Hematopoietic multipotent progenitor cell treated with erythropoietin and hydrocortisone succinate and interleukin-3 and kit ligand, for 17 days (in vitro differentiated cells): ENCODE data around the gene PDPR.
A peak's percentile ranks its signal among the peaks of the same experiment; 100 is the strongest.
"Not testable (repeated sequence)": the region's sequence is repeated elsewhere in the genome, so short reads cannot be mapped to it uniquely, and the experiment has no call there.

Experiments
- DNase-seq: peaks from one replicate; pipeline ENCODE4 v3.0.0-alpha.2; 2015; ENCODE audit warnings: low spot score

The PDPR gene

DNA sequence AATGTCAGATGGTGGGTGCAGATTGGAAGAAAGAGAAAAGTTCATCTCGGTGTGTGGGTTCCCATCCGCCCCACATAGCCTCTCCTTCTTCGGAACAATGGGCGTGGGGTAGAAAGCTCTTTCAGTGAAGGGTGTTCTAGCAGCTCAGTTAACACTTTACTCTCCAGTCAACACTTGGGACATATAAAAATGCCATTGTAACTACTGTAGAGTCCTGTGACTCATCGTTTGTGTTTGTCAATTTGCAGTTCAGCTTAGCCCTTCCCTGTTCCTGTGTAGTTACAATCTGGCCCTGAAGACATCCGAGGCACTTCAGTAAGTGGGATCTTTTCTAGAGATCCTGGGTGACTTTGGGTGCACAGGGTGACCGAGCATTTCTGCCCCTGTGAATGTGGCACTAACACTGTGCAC, 47.9 kb downstream of the PDPR start:
- DNase-seq: peak; percentile 8

DNA sequence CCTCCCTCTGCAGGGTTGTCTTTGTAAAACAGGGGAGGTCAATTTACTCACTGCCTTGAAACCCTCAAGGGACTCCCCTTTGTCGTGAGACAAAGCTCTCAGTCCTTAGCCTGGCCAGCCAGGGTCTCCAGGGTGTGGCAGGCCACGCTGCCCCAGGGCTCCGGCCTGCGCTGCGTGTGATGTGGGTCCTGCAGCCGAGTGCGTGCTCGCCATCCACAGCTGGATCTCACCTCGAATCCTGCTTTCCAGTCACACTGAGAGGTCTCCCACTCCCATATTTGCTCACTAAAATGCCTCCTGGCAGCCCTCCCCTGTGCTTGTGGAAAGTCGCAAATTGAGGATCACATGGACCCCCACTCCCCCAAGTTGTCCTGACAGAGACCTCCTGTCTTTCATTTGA, 49.5 kb downstream of the PDPR start:
- no peak for DNase-seq

- not testable (repeated sequence) for DNase-seq
These were observed 52.6 kb downstream of the PDPR start for GRCh38 chr16:70166688-70167087.

- not testable (repeated sequence) for DNase-seq
These were observed 59.2 kb downstream of the PDPR start, which contains the start of gene CLEC18C for GRCh38 chr16:70173212-70173837. Gene CLEC18C, plus strand, starts transcription at chr16:70173787. Its CDS starts 492 bp downstream, at chr16:70174279.

DNA sequence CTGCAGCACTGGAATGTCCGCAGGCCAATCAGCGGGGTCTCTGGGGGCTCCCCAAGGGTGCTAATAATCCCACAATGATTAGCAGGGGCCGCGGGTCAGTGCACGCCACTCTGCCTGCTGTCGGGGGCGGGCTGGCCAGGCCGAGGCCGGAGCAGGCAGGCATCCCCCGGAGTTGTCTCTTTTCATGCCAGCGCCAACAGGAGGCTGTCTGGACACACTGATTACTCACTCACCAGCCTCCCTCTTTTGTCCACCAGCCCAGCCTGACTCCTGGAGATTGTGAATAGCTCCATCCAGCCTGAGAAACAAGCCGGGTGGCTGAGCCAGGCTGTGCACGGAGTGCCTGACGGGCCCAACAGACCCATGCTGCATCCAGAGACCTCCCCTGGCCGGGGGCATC, 59.8 kb downstream of the PDPR start:
- DNase-seq: not testable (repeated sequence)

DNA sequence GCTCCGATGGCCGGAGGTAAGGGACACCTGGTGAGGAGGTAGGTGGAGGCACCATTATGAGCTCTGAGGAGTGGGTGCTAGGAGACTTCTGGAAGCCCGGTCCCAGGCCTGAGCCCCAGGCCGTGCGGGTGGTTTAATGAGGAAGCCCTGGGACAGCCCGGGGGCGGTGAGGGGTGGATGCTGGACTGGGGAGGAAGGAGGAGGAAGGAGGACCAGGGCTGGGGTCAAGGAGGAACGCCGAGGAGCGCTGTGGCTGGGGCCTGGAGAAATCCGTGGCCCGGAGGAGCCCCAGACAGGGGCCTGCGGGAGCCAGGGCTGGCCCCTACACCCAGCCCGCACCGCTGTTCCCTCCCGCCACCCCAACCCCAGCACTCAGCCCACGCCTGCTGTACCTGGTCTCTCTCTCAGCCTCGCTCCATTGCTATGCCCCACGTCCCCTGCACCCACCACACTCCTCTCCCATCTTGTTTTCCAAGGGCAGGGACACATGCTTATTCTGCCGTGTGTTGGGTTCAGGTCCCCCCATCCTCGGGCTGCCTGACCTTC, 60.3 kb downstream of the PDPR start:
- not testable (repeated sequence) for DNase-seq

- not testable (repeated sequence) for DNase-seq
These were observed 73.9 kb downstream of the PDPR start for GRCh38 chr16:70187858-70188607.

DNA sequence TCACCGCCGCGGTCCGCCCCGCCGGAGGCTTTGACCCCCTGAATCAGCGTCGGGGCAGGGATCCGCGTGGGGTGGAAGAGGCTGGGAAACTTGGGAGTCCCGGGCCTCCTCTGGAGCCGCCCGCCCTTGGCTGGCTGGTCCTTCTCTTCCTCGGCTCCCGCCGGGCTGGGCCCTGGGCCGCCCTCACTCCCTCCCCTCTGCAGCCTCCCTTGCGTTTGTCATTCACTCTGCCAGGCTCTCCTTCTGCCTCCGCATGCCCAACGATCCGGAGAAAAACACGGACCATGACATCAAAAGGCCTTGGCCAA, 74.4 kb downstream of the PDPR start:
- DNase-seq: not testable (repeated sequence)

DNA sequence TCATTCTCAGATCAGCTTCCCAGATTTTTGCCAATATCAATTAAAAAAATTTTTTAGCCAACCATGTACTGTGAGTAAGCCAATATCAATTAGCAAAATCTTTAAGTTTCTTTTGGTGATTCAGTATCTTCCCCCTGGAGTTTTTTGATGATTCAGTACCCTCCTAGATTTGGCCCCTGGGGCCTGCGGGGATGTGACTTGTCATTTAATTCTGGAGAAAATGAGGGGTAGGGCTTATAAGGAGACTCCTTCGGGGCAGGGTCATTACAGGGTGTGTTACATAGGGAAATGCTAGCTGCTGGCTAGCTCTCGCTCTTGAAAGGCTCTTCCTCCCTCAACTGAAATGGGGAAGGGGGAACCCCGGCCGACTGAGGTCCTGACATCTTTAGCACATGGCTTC, 76.4 kb downstream of the PDPR start:
- DNase-seq: not testable (repeated sequence)

DNA sequence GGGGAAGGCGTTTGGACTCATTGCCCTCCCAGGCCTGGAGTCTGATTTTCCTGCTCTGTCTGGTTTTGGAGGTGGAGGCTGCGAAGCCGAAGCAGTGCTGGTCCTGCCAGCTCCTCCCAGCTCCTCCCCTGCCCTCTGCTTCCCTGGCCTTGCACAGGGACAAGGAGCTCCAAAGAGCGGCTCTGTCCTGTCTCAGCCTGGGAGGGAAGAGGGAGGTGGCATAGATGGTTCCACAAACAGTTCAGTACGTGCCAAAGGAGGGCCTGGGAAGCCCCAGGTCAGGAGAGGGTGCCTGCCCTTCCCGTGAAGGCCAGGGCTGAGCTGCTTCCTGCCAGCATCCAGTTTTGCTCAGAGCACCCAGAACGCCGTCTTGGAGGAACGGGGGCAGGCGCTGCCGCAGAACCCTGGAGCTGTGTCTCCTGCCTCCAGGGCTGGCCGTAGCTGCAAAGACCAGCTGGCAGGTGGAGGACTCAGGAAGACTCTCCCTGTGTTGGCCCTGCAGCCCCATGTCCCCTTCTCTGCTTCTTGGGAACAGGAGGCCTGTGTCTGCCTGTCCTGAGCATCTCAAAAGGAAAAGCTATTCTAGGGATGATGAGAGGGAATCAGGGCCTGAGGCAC, 82.7 kb downstream of the PDPR start:
- not testable (repeated sequence) for DNase-seq

DNA sequence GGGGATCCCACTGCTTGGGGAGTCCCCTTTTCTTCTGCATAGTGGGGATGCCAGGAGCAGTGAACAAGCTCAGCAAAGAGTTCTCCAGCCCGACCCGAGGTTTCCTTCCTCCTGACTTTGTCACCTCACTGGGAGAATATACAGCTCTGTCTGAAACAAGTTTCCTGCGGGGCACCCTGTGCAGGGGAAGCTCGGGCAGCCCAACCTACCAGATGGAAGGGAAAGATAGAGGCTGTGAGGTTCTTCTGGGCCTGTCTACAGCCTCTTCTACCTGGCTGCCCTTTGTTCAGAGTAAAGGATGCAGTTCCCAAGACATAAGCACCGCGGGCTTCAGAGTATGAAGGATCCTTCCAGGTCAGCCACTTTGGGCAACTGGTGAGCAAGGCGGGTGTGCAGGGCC, 83.5 kb downstream of the PDPR start:
- DNase-seq: not testable (repeated sequence)

DNA sequence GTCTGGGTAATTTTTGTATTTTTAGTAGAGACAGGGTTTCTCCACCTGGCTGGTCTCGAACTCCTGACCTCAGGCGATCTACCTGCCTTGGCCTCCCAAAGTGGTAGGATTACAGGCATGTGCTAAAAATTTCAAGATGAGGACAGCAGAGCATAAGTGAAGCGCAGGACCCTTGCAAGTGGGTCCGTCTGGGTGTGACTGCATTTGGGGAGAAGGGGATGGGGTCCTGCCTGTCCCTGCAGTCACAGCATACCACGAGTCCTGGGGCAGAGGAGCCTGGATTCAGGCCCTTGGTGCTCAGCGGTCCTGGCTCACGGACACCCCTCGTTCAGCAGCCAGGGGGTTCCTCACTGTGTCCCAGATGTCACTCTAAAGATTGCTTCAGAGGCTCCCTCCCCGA, 84.1 kb downstream of the PDPR start:
- DNase-seq: not testable (repeated sequence)

DNA sequence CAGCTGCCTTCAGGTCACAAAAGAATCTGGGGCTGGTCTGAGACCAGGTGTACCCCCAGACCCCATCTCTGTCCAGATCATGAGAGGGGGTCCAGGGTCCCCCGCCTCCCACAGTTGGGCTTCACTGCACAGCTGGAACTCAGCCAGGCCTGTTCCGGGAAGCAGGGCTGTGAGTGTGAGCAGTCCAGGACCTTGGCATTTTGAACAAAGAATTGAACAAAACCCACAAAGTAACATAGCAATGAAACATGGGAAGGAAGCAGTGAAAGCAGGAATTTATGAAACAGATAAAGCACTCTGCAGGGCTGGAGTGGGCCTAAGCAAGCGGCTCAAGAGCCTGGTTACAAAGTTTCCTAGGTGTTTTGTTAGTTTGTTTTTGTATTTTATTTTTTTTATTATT, 84.5 kb downstream of the PDPR start:
- DNase-seq: not testable (repeated sequence)

DNA sequence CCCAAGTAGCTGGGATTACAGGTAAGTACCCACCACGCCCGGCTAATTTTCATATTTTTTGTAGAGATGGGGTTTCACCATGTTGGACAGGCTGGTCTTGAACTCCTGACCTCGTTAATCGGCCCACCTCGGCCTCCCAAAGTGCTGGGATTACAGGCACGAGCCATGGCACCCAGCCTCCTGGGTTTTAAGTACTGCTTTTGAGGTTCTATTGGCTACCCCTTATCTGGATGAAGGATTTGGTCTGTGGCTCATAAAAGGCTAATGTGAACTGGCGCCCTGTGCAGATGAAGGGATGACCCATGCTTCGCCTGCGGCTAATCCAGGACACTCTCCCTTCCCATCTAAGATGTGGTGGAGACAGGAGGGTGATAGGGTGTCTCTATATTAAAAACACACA, 85.0 kb downstream of the PDPR start:
- DNase-seq: not testable (repeated sequence)

DNA sequence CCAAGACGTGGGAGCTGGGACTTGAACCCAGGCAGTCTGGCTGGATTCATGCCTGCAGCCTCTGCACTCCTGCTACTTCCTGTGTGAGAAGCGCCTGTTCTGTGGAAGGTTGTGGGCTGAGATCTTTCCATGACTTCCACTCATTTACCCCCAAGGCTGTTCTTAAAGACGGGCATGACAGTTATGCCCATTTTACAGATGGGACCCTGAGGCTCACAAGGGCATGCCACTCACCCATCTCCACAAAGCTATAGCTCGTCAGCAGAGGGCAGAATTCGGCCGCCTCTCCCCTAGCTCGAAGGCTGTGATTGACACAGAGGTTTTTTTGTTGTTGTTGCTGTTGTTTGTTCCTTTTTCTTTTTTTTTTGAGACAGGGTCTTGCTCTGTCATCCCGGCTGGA, 85.9 kb downstream of the PDPR start:
- not testable (repeated sequence) for DNase-seq

GRCh38 chr16:70203508-70203907, 89.4 kb downstream of the PDPR start:
- not testable (repeated sequence) for DNase-seq

- DNase-seq: not testable (repeated sequence)
These were observed 89.9 kb downstream of the PDPR start for GRCh38 chr16:70204010-70204409.

DNA sequence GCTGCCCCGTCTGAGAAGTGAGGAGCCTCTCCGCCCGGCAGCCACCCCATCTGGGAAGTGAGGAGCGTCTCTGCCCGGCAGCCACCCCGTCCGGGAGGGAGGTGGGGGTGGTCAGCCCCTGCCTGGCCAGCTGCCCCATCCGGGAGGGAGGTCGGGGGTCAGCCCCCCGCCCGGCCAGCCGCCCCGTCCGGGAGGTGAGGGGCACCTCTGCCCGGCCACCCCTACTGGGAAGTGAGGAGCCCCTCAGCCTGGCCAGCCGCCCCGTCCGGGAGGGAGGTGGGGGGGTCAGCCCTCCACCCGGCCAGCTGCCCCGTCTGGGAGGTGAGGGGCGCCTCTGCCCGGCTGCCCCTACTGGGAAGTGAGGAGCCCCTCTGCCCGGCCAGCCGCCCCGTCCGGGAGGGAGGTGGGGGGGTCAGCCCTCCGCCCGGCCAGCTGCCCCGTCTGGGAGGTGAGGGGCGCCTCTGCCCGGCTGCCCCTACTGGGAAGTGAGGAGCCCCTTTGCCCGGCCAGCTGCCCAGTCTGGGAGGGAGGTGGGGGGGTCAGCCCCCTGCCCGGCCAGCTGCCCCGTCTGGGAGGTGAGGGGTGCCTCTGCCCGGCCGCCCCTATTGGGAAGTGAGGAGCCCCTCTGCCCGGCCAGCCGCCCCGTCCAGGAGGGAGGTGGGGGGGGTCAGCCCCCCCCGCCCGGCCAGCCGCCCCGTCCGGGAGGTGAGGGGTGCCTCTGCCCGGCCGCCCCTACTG, 90.7 kb downstream of the PDPR start:
- not testable (repeated sequence) for DNase-seq

GRCh38 chr16:70206382-70206781, 92.2 kb downstream of the PDPR start:
- DNase-seq: not testable (repeated sequence)
